RCC 7860 (cell line): ENCODE data around the gene ONECUT1.
"Not testable (repeated sequence)": the region's sequence is repeated elsewhere in the genome, so short reads cannot be mapped to it uniquely, and the experiment has no call there.

ENCODE experiments used
- DNase-seq: peaks from one replicate; pipeline ENCODE4 v3.0.0-alpha.2; 2015; ENCODE audit warnings: low spot score
- FAIRE-seq: peaks from 2 replicates; lab custom pipeline; 2012; peaks lifted over from hg19 to GRCh38; lab: Jason Lieb, UNC

ONECUT1 gene

GRCh38 chr15:52790169-52790708, at the start of gene ONECUT1:
Gene ONECUT1, minus strand, starts transcription at chr15:52790336. Its CDS starts 452 bp downstream, at chr15:52789884.
- FAIRE-seq (no peak), DNase-seq (no peak)

GRCh38 chr15:52834379-52834778, 44.2 kb upstream of the ONECUT1 start:
- DNase-seq (no peak), FAIRE-seq (no peak)

GRCh38 chr15:52824169-52824942, 34.2 kb upstream of the ONECUT1 start:
- not testable (repeated sequence) for DNase-seq, FAIRE-seq

- DNase-seq = no peak
- FAIRE-seq = no peak
Observed at GRCh38 chr15:52822475-52822874, 32.3 kb upstream of the ONECUT1 start.

- FAIRE-seq = no peak
Observed at GRCh38 chr15:52819253-52819652, 29.1 kb upstream of the ONECUT1 start.

GRCh38 chr15:52815899-52816298, 25.8 kb upstream of the ONECUT1 start:
- FAIRE-seq, DNase-seq: not testable (repeated sequence)

More at GRCh38 chr15:52819253-52819652, 29.1 kb upstream of the ONECUT1 start:
- DNase-seq = no peak

GRCh38 chr15:52808996-52809395, 18.9 kb upstream of the ONECUT1 start:
- no peak for DNase-seq
- no peak for FAIRE-seq

GRCh38 chr15:52808441-52808840, 18.3 kb upstream of the ONECUT1 start:
- DNase-seq = no peak
- no peak for FAIRE-seq

- FAIRE-seq (no peak), DNase-seq (no peak)
Observed at GRCh38 chr15:52806284-52806655, 16.1 kb upstream of the ONECUT1 start.

GRCh38 chr15:52805351-52806283, 15.5 kb upstream of the ONECUT1 start:
- DNase-seq = no peak
- no peak for FAIRE-seq

GRCh38 chr15:52804526-52805081, 14.5 kb upstream of the ONECUT1 start:
- no peak for DNase-seq
- FAIRE-seq = no peak

- no peak for FAIRE-seq
- DNase-seq = no peak
Observed at GRCh38 chr15:52803467-52804306, 13.6 kb upstream of the ONECUT1 start.

GRCh38 chr15:52803108-52803466, 13.0 kb upstream of the ONECUT1 start:
- DNase-seq = no peak
- no peak for FAIRE-seq

- FAIRE-seq = no peak
- DNase-seq = no peak
Observed at GRCh38 chr15:52802110-52802509, 12.0 kb upstream of the ONECUT1 start.

GRCh38 chr15:52801748-52802085, 11.6 kb upstream of the ONECUT1 start:
- FAIRE-seq = no peak
- DNase-seq = no peak

- FAIRE-seq (no peak), DNase-seq (no peak)
Observed at GRCh38 chr15:52800828-52801747, 11.0 kb upstream of the ONECUT1 start.

GRCh38 chr15:52799145-52799811, 9.1 kb upstream of the ONECUT1 start:
- FAIRE-seq (no peak), DNase-seq (no peak)

- FAIRE-seq = no peak
- DNase-seq = no peak
Observed at GRCh38 chr15:52798529-52799101, 8.5 kb upstream of the ONECUT1 start.
